HG02759 (cell line): ENCODE data around the gene PAQR4.

Experiments used
- ATAC-seq: cut with Tn5 transposase; IDR thresholded peaks from one replicate; pipeline ENCODE4 v1.9.1; 2021; ENCODE audit warnings: mild to moderate bottlenecking, moderate library complexity; ENCODE audit not compliant: unreplicated experiment

PAQR4 gene

GRCh38 chr16:3020604-3021448 is 51.7 kb downstream of the PAQR4 start:
- no peak for ATAC-seq

- no peak for ATAC-seq
Observed at GRCh38 chr16:3021449-3022207, 52.5 kb downstream of the PAQR4 start.

GRCh38 chr16:3022208-3022683 is 53.1 kb downstream of the PAQR4 start:
- ATAC-seq = no peak

- no peak for ATAC-seq
Observed at GRCh38 chr16:3022684-3023414, 53.7 kb downstream of the PAQR4 start.
